ENCODE results near the gene KHK. TPM values are rescaled to one million over a fixed set of nuclear protein-coding genes. Genes with fewer than 3 reads are reported as not detected.

KHK gene
- total RNA-seq, 1 donor from 2014 or later = 5.1 TPM

DNA sequence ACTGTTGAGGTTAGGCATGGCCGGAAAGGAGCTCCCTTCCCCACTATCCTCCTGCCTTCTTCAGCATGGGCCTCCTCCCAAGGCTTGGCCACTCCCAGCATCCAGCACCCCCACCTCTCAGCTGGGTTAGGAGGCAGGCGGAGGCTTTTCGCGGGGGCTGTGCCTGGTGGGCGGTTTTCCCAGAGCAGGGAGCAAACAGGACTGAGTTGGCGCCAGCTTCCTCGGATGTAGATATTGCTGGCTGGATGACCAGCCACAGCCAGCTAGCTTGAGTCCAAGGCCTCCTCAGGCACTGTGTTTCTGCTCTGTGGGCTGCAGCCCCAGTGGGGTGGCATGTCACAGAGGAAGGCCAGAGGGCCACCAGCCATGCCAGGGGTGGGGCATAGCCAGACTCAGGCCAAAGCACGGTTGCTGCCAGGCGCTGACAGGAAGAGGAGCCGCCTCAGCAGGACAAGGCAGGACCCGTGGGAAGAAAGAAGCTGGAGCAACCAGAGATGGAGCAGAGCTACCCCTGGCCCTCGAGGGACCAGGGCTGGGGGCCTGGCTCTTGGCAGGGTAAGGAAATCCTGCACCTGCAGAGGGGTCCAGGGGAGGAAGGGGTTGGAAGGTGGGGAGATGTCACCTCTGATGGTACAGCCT lies 62.3 kb downstream of the KHK start, which contains the start of gene TCF23:
TCF23 (plus strand) TSS at position 204 of the 639 bp plus-strand sequence; CDS start at position 334, 130 bp downstream.
- Histone ChIP-seq H3K27ac (no peak within 1 kb of the TSS), H3K36me3 (no peaks in the 10 kb centered on the region), H3K4me3 (no peak within 1 kb of the TSS), H3K9me3 (no peaks in the 10 kb centered on the region), H3K4me1 (no peaks in the 10 kb centered on the region), H3K27me3 (ENCODE audit: low read depth) (peaks cover 8% of the 10 kb centered on the region)
- intact Hi-C loops (cut with DNase I) = no loop called here
- no peak for DNase-seq
- TF ChIP-seq, protein P1, sequence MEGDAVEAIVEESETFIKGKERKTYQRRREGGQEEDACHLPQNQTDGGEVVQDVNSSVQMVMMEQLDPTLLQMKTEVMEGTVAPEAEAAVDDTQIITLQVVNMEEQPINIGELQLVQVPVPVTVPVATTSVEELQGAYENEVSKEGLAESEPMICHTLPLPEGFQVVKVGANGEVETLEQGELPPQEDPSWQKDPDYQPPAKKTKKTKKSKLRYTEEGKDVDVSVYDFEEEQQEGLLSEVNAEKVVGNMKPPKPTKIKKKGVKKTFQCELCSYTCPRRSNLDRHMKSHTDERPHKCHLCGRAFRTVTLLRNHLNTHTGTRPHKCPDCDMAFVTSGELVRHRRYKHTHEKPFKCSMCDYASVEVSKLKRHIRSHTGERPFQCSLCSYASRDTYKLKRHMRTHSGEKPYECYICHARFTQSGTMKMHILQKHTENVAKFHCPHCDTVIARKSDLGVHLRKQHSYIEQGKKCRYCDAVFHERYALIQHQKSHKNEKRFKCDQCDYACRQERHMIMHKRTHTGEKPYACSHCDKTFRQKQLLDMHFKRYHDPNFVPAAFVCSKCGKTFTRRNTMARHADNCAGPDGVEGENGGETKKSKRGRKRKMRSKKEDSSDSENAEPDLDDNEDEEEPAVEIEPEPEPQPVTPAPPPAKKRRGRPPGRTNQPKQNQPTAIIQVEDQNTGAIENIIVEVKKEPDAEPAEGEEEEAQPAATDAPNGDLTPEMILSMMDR (IDR thresholded peaks at IDR 0.05) = no peak
- ATAC-seq = no peak

DNA sequence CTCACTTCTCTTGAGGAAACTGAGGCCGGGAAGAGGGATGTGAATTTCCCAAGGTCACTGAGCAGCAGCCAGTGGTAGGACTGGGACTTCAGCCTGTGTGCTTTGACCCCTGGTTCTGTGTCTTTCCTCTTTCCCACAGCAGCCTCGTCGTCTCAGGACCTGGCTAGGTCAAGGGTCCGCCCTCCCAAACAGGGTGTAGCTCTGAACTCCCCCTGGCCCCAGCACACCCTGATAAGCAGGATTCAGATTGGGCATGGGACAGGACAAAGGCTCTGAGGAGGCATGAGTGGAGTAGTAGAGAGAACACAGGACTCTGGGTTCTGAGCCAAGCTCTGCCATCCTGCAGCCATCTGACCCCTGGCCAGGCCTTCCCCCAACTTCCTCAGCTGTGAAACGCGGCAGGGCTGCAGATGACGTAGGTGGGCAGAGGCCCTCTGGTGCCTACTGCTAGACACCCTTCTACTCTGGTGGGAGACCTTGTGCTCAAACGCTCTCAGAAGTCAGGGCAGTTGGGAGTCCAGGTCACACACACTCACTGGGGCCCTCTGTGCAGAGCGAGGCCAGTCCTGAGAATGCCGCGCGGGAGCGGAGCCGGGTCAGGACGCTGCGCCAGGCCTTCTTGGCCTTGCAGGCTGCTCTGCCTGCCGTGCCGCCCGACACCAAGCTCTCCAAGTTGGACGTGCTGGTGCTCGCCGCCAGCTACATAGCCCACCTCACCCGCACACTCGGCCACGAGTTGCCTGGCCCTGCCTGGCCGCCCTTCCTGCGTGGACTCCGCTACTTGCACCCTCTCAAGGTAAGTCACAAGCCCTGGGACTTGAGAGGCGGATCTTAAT lies 63.2 kb downstream of the KHK start:
- Histone ChIP-seq H3K9me3 (no peaks in the 10 kb centered on the region), H3K27me3 (ENCODE audit: low read depth) (peaks cover 8% of the 10 kb centered on the region), H3K27ac (no peak overlapping the region), H3K4me1 (no peaks in the 10 kb centered on the region), H3K36me3 (no peaks in the 10 kb centered on the region), H3K4me3 (no peak overlapping the region)
- intact Hi-C loops (cut with DNase I) = no loop called here
- DNase-seq = no peak
- peak in 1 of 2 donors; percentile 27 for ATAC-seq
- TF ChIP-seq, protein P1 (IDR thresholded peaks at IDR 0.05) = no peak

Other genes starting within 250 kb of the KHK start
- not detected for gene DPYSL5, start 238.6 kb upstream of the KHK start, total RNA-seq
- 27.1 TPM for gene MAPRE3, start 116.1 kb upstream of the KHK start, total RNA-seq
- 62.9 TPM for gene TMEM214, start 53.8 kb upstream of the KHK start, total RNA-seq
- gene AGBL5, start 35.1 kb upstream of the KHK start, total RNA-seq = 18.9 TPM
- 243 TPM for gene OST4, start 15.1 kb upstream of the KHK start, total RNA-seq
- gene EMILIN1, start 8.2 kb upstream of the KHK start, total RNA-seq = 56.3 TPM
- gene CGREF1, start 32.4 kb downstream of the KHK start, total RNA-seq = 0.74 TPM
- 0.21 TPM for gene ABHD1, start 37.0 kb downstream of the KHK start, total RNA-seq
- gene PREB, start 47.9 kb downstream of the KHK start, total RNA-seq = 37.7 TPM
- not detected for gene PRR30, start 52.6 kb downstream of the KHK start, total RNA-seq
- 1.2 TPM for gene TCF23, start 62.2 kb downstream of the KHK start, total RNA-seq
- 102 TPM for gene ATRAID, start 125.3 kb downstream of the KHK start, total RNA-seq
- gene SLC5A6, start 125.5 kb downstream of the KHK start, total RNA-seq = 20.8 TPM
- 28.8 TPM for gene CAD, start 130.6 kb downstream of the KHK start, total RNA-seq
- 0.80 TPM for gene SLC30A3, start 176.3 kb downstream of the KHK start, total RNA-seq
- not detected for gene DNAJC5G, start 188.7 kb downstream of the KHK start, total RNA-seq
- gene TRIM54, start 195.7 kb downstream of the KHK start, total RNA-seq = not detected
- gene UCN, start 221.7 kb downstream of the KHK start, total RNA-seq = 4.0 TPM
- gene MPV17, start 236.3 kb downstream of the KHK start, total RNA-seq = 79.2 TPM